T-helper 22 cell (primary cell): ENCODE measurements around the gene SENP1.

ENCODE experiments used
- DNase-seq: peaks from one replicate; pipeline ENCODE4 v3.0.0-alpha.2; 2020; ENCODE audit warnings: low read depth

SENP1 gene

GRCh38 chr12:48017921-48018617 is 87.8 kb downstream of the SENP1 start:
- DNase-seq = no peak

- DNase-seq = no peak
Measured at GRCh38 chr12:48017496-48017895, 88.4 kb downstream of the SENP1 start.

- DNase-seq = no peak
Measured at GRCh38 chr12:48016373-48017020, 89.4 kb downstream of the SENP1 start.

GRCh38 chr12:48015954-48016353 is 89.9 kb downstream of the SENP1 start:
- DNase-seq = no peak

GRCh38 chr12:48015129-48015528 is 90.8 kb downstream of the SENP1 start:
- DNase-seq = no peak

GRCh38 chr12:48013287-48013686 is 92.6 kb downstream of the SENP1 start:
- no peak for DNase-seq

GRCh38 chr12:48012070-48012469 is 93.8 kb downstream of the SENP1 start:
- no peak for DNase-seq

- DNase-seq = no peak
Measured at GRCh38 chr12:48010366-48010970, 95.4 kb downstream of the SENP1 start.

GRCh38 chr12:48009471-48009870 is 96.4 kb downstream of the SENP1 start:
- DNase-seq = no peak

GRCh38 chr12:48008950-48009349 is 96.9 kb downstream of the SENP1 start:
- DNase-seq = no peak

- DNase-seq = no peak
Measured at GRCh38 chr12:48008349-48008748, 97.5 kb downstream of the SENP1 start.

- DNase-seq = no peak
Measured at GRCh38 chr12:48007206-48007605, 98.7 kb downstream of the SENP1 start.

- no peak for DNase-seq
Measured at GRCh38 chr12:48005750-48006021, 100.2 kb downstream of the SENP1 start.

- no peak for DNase-seq
Measured at GRCh38 chr12:48005001-48005749, 100.7 kb downstream of the SENP1 start.

GRCh38 chr12:48004053-48004941 is 101.6 kb downstream of the SENP1 start, which contains the start of gene COL2A1:
Gene COL2A1, minus strand, starts transcription at chr12:48004476. Its CDS starts 155 bp downstream, at chr12:48004321.
- no peak for DNase-seq

- DNase-seq = no peak
Measured at GRCh38 chr12:48003226-48004052, 102.4 kb downstream of the SENP1 start.

GRCh38 chr12:48002773-48003218 is 103.1 kb downstream of the SENP1 start:
- DNase-seq = no peak

- DNase-seq = no peak
Measured at GRCh38 chr12:48002414-48002730, 103.5 kb downstream of the SENP1 start.

GRCh38 chr12:48001505-48002413 is 104.1 kb downstream of the SENP1 start:
- DNase-seq = no peak
